Middle frontal gyrus (tissue), 1 donor: ENCODE results near the gene CR1L.
A peak's percentile ranks its signal among the peaks of the same experiment; 100 is the strongest.
"Not testable (repeated sequence)": the region's sequence is repeated elsewhere in the genome, so short reads cannot be mapped to it uniquely, and the experiment has no call there.

ENCODE experiments used
- DNase-seq: peaks from one replicate; pipeline ENCODE4 v3.0.0-alpha.2; 2015; ENCODE audit warnings: low spot score; ENCODE audit errors: extremely low spot score

CR1L gene

DNA sequence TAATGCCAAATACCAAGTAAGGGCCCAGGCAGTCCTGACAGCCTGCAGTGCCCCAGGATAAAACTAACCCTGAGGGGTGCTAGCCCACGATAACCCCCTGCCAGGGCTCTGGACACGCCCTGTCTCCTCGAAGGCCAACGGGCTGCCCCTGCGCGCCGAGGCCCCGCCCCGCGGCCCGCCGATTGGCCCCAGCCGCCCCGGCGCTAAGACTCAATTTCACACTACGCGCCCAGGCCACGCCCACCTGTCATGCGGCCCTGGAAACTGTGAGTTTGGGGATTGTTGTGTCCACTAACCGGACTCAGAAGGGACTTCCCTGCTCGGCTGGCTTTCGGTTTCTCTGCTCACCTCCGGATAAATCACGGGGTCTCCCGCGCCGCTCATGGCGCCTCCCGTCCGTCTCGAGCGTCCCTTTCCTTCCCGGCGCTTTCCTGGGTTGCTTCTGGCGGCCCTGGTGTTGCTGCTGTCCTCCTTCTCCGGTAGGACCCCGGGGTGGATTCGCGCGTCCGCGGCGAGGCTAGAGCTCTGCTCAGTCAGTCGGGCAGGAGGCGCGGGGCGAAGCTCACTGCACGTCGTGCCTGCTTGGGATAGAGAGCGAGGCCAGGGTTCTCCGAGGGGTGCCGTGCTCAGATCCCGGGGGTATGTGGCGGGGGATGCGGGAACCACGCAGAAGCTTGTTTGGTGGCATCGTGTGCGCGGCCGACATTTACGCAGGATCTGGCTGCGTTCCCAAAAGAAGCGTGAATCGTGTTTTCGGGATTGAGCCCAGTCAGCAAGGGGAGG, at the start of gene CR1L:
Gene CR1L (plus strand): TSS at position 282 of the 783 bp plus-strand sequence. CDS start 101 bp downstream, at position 383.
- peak; percentile 47 for DNase-seq

DNA sequence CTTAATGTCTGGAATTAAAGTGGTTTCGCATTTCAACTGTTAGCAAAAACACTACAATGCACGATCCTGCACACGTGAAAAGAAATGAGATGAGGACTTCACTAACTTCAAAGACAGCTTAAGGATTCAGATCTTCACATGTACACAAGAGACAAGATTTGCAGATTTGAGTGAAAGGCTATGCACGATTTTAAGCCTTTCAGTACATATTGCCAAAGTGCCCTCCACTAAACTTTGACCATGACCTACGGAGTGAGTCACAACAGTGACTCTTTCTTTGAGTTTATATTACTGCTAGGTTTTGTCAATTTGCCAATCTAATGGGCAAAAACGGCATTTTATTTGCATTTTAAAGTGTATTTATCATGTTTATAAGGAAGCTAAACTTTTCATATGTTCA, 41.2 kb upstream of the CR1L start:
- no peak for DNase-seq

DNA sequence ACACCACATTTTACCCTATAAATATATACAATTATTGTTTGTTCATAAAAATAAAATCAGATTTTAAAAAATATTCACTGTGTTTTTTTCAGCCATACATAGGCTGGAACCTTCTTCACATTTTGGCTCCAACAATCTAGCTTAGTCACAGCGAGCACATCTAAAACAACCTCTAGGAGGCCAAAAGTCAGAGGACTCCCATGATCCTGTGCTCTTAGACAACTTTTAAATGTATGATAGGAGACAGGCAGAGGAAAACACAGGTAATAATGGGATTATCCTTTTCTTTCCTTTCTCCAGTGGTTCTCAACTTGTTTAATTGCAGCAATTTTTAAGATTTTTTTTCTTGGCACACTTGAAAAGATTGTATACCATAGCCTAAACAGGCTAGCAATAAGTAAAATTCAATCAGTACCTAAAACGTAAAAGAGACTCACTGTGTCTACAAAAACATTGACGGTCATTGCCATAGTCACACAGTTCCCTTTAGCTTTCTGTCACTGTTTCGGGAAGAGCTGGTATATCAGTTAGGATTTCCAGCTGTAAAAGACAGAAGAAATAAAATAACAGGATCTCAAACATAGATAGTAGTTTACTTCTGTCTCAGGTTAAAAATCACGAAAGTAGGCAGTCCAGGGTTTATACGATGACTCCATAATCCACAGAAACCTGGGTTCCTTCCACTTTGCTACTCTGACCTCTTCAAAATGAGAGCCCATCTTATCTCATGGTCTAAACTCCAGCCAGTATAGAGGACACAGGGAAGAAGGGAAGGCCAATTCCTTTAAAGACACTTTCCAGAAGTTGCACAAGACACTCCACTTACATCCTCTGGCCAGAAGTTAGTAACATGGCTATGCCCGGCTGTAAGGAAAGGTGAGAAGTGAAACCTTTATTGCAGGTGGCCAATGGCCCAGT, 39.2 kb upstream of the CR1L start:
- no peak for DNase-seq

DNA sequence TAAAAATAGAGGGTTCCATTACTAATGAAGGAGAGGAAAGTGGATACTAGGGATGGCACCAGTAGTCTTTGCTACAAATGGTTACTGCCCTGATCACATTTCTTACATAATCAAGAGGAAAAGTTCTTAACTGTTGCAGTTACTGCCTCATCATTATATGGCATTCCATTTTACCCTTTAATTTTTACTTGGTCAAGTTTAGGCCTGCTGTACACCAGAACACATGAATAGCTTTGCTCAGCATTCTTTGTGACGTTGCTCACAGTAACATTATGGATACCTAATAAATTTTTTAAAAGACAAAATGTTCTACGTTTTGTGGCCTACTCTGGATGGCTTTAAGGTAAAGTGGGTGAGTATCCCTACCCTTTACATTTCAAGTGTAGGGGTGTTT, 38.6 kb upstream of the CR1L start:
- DNase-seq: no peak

DNA sequence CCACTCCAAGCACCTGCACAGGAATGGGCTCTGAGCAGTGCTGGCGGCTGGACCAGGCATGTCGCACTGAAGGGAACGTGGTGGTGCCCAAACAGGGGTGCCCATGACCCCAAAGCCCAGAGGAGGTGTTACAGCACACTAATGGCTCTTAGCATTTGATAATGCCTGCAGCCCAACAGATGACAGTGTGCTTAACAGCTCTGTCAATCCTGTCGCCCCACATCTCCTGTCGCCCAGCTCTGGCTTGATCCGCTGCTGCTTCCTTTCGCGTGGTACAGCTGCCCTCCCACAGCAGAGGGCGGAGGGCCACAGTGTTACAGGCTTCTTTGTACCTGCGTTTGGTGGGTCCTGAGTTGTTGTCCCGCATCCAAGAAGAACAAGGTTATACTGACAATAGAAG, 32.2 kb upstream of the CR1L start:
- no peak for DNase-seq

DNA sequence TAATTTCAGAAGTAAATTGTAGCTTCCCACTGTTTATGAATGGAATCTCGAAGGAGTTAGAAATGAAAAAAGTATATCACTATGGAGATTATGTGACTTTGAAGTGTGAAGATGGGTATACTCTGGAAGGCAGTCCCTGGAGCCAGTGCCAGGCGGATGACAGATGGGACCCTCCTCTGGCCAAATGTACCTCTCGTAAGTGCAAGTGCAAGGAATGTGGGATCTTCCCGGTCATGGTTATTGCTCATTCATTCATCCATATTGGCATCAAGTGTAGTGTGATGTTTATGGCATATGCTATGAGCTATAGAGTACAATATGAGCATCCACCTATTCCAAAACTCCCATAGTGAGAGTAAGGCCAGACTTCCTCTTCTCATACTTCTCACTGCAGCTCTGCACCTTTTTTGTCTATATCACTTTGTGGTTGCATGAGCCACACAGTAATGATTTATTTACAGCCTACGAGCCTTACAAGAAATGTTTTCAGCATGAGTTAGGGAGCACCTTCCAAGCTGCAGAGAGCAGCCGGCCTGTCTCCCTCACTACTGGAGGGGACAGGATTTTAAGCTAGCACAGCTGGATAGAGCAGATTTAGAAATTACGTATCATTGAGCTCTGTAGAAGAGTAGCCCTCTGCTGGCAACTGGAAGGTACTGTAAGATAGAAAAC, 24.9 kb upstream of the CR1L start:
- peak; percentile 23 for DNase-seq

DNA sequence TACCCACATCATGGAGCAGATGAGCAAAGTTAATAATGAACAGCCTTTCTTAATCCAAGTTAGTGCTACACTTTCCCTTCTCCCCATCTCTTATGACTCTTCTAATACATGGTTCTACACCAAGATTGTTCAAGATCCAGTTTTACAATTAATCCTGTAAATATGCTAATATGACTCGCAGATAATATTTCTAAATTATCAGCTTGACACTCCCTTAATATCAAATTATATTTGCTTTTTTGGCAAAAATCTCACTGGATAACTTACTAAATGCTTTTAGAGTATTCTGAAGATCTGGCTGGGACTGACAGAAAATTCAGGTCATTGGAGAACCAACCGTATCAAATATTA, 24.4 kb upstream of the CR1L start:
- DNase-seq: no peak

DNA sequence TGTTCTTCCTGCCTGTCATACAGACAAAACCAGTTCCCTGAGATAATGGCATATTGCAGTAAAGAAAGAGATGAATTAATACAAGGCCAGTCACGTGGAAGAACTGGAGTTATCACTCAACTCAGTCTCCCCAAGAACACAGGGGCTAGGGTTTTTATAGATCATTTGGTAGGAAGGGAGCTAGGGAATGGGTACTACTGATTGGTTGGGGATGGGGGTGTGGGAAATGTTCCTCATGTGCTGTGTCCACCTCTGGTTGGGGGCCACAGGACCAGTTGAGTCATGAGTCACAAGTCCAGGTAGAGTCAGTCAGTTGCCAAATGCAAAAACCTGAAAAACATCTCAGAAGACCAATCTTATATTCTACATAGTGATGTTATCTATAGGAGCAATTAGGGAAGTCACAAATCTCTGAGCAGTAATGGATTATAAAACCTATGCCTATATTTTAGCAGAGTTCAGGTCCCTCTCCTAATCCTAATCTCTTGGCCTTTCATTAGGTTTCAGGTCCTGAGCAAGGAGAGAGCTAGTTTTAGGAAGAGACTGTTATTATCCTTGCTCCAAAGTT, 19.3 kb upstream of the CR1L start:
- not testable (repeated sequence) for DNase-seq

DNA sequence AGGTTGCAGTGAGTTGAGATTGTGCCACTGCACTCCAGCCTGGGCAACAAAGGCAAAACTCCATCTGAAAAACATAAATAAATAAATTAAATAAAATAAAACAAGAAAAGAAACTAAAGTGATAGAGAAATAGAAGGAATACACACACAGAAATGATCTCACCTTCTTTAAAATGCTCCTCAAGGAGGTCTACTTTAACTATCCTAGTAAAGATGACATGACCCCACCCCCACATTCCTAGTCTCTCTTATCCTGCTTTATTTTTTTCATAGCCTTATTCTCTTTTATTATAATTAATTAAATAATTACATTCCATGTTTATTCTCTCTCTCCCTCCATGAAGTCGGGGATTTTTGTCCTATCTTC, 18.0 kb upstream of the CR1L start:
- DNase-seq: no peak

DNA sequence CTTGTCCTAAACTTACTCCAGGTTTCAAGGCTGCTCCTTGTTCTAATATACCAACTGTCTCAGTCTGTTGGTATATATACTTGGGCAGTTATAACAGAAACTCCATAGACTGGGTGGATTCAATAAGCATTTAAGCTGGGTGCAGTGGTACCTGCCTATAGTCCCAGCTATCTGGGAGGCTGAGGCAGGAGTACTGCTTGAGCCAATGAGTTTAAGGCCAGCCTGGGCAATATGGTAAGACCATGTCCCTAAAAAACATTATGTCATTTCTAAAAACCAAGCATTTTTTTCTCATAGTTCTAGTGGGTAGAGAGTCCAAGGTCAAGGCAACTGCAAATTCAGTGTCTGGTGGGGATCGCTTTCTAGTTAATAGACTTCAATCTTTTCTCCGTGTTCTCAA, 17.4 kb upstream of the CR1L start:
- no peak for DNase-seq

DNA sequence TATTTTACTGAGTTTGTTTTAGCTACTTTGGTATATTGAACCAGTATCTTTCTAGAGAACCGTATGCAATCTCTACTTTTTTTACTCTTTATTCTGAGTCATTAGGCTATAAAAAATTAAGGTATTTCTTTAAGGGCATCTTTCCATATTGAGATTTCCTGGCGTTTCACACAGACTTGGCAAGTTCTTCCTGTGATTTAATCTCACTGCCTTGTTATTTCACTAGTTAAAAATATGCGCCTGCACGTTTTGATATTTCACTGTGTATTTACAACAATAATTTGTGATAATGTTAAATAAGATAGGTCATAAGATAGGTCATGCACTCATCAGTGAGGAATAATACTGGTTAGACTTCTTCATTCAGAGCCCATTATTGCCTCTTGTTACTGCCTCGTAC, 16.2 kb upstream of the CR1L start:
- no peak for DNase-seq

DNA sequence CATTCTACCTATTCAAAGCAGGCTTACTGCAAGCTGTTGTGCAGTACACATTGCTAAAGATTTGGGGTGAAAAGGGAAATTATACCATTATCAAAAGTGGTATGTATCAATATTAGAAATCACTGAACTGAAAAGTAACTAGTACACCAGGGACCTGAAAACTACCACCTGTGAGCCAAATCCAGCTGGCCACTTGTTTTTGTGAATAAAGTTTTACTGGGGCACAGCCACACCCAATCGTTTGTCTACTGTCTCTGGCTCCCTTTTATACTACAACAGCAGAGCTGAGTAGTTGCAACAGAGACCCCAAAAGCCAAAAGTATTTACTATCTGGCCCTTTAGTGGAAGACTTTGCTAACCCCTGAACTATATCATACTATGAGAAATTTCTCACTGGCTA, 13.8 kb upstream of the CR1L start:
- DNase-seq: no peak

DNA sequence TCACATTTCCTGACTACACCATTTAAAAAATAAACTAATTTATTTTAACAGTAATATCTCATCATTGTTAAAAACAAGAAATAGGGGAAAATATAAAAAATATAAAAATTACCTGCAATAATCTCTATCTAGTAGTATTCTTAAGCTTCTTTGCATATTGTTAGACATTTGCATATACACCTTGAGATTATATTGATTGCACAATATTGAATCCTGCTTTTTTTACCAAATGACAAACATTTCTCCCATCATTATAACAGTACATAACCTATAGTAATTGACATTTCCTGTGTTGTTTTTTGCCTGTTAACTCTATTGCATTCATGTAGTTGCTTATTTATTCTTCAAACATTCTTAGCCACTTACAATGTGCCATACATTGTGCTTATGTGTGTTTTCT, 11.7 kb upstream of the CR1L start:
- DNase-seq: no peak

DNA sequence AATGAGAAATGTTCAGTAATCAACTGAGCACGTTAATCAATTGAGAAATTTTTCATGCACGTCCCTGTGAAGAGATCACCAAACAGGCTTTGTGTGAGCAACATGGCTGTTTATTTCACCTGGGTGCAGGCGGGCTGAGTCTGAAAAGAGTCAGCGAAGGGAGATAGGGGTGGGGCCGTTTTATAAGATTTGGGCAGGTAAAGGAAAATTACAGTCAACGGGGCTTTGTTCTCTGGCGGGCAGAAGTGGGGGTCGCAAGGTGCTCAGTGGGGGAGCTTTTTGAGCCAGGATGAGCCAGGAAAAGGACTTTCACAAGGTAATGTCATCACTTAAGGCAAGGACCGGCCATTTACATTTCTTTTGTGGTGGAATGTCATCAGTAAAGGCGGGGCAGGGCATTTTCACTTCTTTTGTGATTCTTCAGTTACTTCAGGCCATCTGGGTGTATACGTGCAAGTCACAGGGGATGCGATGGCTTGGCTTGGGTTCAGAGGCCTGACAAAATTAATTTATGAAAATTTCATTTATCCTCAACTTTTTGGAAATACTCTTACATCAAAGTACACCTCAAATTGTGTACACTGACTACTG, 11.1 kb upstream of the CR1L start:
- not testable (repeated sequence) for DNase-seq

DNA sequence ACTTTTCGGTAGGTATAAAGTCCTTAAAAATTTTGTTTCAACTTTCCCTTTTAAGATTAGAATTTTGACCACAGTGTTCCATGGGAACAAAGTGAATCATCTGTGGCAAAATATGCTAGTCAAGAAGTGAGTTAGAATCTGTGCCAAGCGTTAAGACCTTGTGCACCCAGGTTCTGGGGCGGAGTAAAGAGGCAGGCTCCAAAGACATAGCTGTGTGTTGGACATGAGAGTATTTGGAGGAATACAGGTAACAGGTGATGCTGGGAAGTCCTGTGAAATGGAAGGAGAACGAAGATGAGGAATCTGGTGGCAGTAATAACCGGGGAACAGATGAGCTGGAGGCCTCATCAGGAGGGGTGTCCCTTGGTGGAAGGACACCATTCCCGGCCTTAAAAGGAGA, 10.6 kb upstream of the CR1L start:
- not testable (repeated sequence) for DNase-seq

DNA sequence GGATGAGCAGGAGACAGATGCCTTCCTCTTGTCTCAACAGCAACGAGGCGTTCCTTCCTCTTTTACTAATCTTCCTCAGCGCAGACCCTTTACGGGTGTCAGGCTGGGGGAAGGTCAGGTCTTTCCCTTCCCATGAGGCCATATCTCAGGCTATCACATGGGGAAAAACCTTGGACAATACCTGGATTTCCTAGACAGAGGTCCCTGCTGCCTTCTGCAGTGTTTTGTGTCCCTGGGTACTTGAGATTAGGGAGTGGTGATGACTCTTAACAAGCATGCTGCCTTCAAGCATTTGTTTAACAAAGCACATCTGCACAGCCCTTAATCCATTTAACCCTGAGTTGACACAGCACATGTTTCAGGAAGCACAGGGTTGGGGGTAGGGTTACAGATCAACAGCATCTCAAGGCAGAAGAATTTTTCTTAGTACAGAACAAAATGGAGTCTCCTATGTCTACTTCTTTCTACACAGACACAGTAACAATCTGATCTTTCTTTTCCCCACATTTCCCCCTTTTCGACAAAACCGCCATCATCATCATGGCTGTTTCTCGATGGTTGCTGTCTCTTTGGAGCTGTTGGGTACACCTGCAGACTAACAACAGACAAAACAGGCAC, 9.3 kb upstream of the CR1L start:
- not testable (repeated sequence) for DNase-seq

DNA sequence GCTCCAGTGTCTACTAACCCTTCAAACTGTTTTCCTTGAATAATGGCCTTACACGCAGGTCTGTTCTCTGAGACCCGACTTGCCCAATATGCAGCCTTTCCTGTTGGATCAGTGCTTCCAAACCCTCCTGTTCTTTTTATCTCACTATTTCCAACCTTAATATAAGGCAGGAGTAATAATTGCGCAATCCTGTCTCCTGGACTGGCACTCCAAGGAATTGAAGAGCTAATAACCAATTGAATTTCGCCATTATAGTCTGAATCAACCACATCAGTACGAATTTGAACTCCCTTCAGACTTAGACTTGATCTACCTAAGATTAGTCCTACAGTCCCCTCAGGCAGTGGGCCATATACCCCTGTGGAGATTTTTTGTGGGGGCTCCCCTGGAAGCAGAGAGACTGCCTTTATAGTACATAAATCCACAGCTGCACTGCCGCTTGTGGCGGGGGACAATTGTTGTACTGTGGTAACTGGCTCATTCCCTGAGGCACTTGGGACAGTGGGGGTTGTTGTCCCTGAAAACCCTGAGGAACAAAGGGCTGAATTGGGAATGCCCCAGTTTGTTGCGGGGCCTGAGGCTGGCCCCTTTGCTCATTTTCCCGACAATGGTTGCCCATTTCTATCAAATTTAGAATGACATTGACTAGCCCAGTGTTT, 6.3 kb upstream of the CR1L start:
- DNase-seq: not testable (repeated sequence)

DNA sequence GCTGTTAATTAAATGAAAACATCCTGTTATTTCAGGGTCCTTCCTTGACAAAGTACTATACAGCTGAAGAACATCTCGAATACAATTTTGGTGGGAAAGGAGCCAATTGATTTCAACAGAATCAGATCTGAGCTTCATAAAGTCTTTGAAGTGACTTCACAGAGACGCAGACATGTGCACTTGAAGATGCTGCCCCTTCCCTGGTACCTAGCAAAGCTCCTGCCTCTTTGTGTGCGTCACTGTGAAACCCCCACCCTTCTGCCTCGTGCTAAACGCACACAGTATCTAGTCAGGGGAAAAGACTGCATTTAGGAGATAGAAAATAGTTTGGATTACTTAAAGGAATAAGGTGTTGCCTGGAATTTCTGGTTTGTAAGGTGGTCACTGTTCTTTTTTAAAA, 5.6 kb upstream of the CR1L start:
- DNase-seq: not testable (repeated sequence)

DNA sequence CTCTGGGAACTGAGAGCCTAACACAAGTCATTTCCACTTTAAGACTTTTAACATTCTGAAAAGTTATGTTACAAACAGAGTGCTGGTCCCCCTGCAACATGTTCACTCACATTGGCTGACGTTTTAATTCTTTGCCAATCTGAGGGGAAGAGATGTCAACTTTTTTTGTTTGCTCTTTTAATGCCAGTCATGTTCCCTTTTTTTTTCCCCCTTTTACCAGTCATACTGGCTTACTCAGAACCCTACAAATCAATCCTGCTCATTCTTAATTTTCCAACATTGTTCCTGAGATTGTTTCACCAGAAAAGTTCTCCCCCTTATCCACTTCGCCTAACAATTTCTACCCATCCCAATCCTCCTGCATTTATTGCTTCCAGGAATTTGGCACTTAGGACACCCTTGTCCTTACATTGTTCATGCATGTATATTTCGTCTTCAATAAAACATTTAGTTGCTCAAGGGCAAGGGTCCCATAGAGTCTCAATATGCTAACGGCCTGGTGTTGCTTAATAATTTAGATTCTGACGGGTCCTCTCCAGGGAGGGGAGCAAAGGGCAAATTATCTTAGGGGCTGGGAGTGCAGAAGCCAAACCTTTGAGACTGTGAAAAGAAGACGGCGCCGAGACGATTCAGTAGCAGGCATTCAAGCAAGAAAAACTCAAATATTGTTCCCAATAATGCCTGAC, 624 bp upstream of the CR1L start:
- DNase-seq: no peak

DNA sequence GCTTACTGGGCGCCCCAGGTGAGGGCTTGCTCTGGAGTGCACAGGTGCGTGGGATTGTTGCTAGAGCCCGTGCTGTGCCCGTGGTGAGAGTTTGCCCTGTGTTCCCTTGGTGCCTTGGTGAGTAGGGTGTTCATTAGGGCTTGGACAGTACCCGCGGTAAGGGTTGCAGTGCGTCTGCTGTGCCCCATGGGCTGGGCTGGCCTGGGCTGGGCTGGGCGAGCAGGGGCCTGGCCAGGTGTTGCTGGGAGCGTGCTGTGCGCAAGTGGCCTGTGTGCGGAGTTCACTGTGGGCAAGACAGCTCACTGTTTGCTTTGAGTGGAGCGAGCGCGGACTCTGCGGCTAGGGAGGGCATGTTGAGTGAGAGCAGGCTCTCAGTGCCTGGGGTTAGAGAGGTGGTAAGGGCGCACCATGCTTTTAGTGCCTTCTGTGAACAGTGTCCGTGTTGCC, 725 bp downstream of the CR1L start:
- DNase-seq: no peak
